HEK293T (cell line): ENCODE data around the gene ATG16L1.

Experiments used
- CTCF ChIA-PET: fragments of 350-600 bp; formaldehyde crosslinking; extraction: SDS; loops from one replicate; lab custom pipeline; 2021; ENCODE audit warnings: antibody characterized with exemption, inconsistent platforms; lab: Yijun Ruan, JAX
- POLR2A ChIA-PET: fragments of 350-600 bp; formaldehyde crosslinking; extraction: SDS; loops from one replicate; lab custom pipeline; 2020; ENCODE audit warnings: antibody characterized with exemption, inconsistent platforms; lab: Yijun Ruan, JAX
- DNase-seq: peaks from one replicate; pipeline ENCODE4 v3.0.0; 2012; ENCODE audit warnings: mixed read lengths; ENCODE audit errors: extremely low spot score
- ARNT ChIP-seq: fragments of 450-650 bp; IDR thresholded peaks from 2 replicates; pipeline ENCODE4 v1.6.1; 2017; ENCODE audit warnings: mild to moderate bottlenecking
- BHLHE40 ChIP-seq: fragments of 450-650 bp; IDR thresholded peaks from 2 replicates; pipeline ENCODE4 v1.6.1; 2016; ENCODE audit warnings: mild to moderate bottlenecking, moderate library complexity, borderline replicate concordance
- CTBP1 ChIP-seq: fragments of 450-650 bp; IDR thresholded peaks from 2 replicates; pipeline ENCODE4 v1.6.1; 2016; ENCODE audit warnings: borderline replicate concordance
- ELF4 ChIP-seq: fragments of 450-650 bp; IDR thresholded peaks from 2 replicates; pipeline ENCODE4 v1.6.1; 2017; ENCODE audit warnings: antibody characterized with exemption
- FOXA1 ChIP-seq: fragments of 450-650 bp; IDR thresholded peaks from 2 replicates; pipeline ENCODE4 v1.6.1; 2016; ENCODE audit warnings: mild to moderate bottlenecking
- FOXK2 ChIP-seq: fragments of 450-650 bp; IDR thresholded peaks from 2 replicates; pipeline ENCODE4 v1.6.1; 2016; ENCODE audit warnings: mild to moderate bottlenecking
- FOXM1 ChIP-seq: fragments of 450-650 bp; IDR thresholded peaks from 2 replicates; pipeline ENCODE4 v1.6.1; 2017; ENCODE audit warnings: mild to moderate bottlenecking, borderline replicate concordance
- HDGF ChIP-seq: fragments of 450-650 bp; IDR thresholded peaks from 2 replicates; pipeline ENCODE4 v1.6.1; 2017; ENCODE audit warnings: antibody characterized with exemption, borderline replicate concordance
- L3MBTL2 ChIP-seq: fragments of 450-650 bp; conservative IDR thresholded peaks from 2 replicates; pipeline ENCODE4 v1.6.1; 2016; ENCODE audit warnings: mild to moderate bottlenecking
- LEF1 ChIP-seq: fragments of 450-650 bp; IDR thresholded peaks from 2 replicates; pipeline ENCODE4 v1.6.1; 2017; ENCODE audit warnings: mild to moderate bottlenecking, borderline replicate concordance
- NFRKB ChIP-seq: fragments of 450-650 bp; IDR thresholded peaks from 2 replicates; pipeline ENCODE4 v1.6.1; 2016; ENCODE audit warnings: mild to moderate bottlenecking, moderate library complexity
- SP1 ChIP-seq: fragments of 450-650 bp; IDR thresholded peaks from 2 replicates; pipeline ENCODE4 v1.6.1; 2017
- SUZ12 ChIP-seq: fragments of 450-650 bp; IDR thresholded peaks from 2 replicates; pipeline ENCODE4 v1.6.1; 2016; ENCODE audit warnings: mild to moderate bottlenecking
- TARDBP ChIP-seq: fragments of 450-650 bp; IDR thresholded peaks from 2 replicates; pipeline ENCODE4 v1.6.1; 2016
- ZNF384 ChIP-seq: fragments of 450-650 bp; IDR thresholded peaks from 2 replicates; pipeline ENCODE4 v1.6.1; 2016
- TF ChIP-seq, protein P1 (sequence below): fragments of 450-650 bp; IDR thresholded peaks from 2 replicates; pipeline ENCODE4 v1.6.1; 2016

ATG16L1 gene

DNA sequence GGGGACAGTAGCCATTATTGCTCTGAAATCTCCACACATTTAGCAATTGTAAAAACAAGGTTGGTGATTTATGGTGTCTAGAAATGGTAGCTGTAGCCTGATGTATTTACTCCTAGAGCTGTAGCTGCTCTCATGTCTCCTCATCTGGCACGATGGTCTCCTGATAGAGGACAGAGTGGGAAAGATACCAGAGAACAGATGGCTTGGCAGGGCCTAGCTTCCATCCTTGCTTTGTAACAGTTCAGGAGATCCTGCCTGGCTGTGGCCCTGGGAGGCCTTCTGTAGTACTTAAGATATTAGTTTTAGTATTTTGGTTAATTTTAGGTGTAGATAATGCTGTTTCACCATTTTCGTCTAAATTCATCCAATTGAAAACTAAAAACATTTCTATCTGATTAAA is 6.7 kb downstream of the ATG16L1 start:
- POLR2A ChIA-PET, result no interaction called here
- CTCF ChIA-PET, result no interaction called here
- TF ChIP-seq ARNT (no peak), TARDBP (no peak), SP1 (no peak), ELF4 (no peak), ZNF384 (no peak), LEF1 (no peak), NFRKB (no peak), CTBP1 (no peak), L3MBTL2 (no peak), FOXK2 (no peak), FOXA1 (no peak), HDGF (no peak), BHLHE40 (no peak)
- TF ChIP-seq, protein P1, sequence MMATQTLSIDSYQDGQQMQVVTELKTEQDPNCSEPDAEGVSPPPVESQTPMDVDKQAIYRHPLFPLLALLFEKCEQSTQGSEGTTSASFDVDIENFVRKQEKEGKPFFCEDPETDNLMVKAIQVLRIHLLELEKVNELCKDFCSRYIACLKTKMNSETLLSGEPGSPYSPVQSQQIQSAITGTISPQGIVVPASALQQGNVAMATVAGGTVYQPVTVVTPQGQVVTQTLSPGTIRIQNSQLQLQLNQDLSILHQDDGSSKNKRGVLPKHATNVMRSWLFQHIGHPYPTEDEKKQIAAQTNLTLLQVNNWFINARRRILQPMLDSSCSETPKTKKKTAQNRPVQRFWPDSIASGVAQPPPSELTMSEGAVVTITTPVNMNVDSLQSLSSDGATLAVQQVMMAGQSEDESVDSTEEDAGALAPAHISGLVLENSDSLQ, result no peak
- no peak for DNase-seq

DNA sequence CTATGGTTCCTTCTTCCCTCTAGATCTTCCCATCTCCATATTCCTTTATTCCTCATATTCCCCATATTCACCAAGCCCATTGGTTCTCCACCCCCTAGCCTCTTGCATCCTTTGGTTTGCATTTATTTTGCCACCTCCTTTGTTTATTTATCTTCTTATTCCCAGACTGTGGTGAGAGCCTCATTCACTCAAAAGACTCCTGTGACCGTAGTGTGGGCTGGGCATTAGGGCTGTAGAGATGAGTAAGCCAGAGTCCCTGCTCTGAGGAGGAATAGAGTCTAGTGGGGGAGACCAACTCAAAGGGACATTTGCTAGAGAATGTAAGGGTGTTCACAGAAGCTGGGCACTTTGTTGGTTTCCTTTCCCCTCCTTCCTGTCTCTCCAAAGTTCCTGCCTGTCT is 8.3 kb downstream of the ATG16L1 start:
- CTCF ChIA-PET, result no interaction called here
- TF ChIP-seq FOXK2, result no peak
- no peak for TF ChIP-seq FOXA1
- no peak for TF ChIP-seq FOXM1
- TF ChIP-seq LEF1, result no peak
- TF ChIP-seq ARNT, result no peak
- TF ChIP-seq HDGF, result no peak
- no peak for TF ChIP-seq SUZ12
- POLR2A ChIA-PET, result no interaction called here
- DNase-seq, result no peak

DNA sequence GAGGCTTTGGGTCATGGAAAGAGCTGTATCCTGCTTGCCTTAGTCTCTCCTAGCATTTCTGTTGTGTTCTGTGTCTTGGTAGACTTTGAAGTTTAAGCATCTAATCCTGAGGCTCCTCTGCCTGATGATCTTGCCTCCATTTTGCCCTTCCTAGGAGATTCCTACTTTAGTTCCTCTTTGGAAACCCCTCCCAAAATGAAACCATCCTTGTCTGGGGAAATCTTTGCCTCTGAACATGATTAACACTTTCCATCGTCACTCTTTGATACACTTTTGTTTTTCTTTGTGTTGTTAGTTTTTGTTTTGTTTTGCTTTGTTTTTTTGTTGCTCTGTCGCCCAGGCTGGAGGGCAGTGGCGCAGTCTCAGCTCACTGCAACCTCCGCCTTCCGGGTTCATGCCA is 9.2 kb downstream of the ATG16L1 start:
- ChIA-PET POLR2A (no interaction called here), CTCF (no interaction called here)
- no peak for TF ChIP-seq ZNF384
- no peak for TF ChIP-seq ELF4
- no peak for TF ChIP-seq L3MBTL2
- no peak for TF ChIP-seq CTBP1
- TF ChIP-seq FOXM1, result no peak
- no peak for TF ChIP-seq HDGF
- no peak for TF ChIP-seq SUZ12
- no peak for TF ChIP-seq FOXA1
- TF ChIP-seq BHLHE40, result no peak
- no peak for TF ChIP-seq LEF1
- no peak for TF ChIP-seq TARDBP
- no peak for TF ChIP-seq ARNT
- TF ChIP-seq SP1, result no peak
- TF ChIP-seq FOXK2, result no peak
- no peak for DNase-seq

DNA sequence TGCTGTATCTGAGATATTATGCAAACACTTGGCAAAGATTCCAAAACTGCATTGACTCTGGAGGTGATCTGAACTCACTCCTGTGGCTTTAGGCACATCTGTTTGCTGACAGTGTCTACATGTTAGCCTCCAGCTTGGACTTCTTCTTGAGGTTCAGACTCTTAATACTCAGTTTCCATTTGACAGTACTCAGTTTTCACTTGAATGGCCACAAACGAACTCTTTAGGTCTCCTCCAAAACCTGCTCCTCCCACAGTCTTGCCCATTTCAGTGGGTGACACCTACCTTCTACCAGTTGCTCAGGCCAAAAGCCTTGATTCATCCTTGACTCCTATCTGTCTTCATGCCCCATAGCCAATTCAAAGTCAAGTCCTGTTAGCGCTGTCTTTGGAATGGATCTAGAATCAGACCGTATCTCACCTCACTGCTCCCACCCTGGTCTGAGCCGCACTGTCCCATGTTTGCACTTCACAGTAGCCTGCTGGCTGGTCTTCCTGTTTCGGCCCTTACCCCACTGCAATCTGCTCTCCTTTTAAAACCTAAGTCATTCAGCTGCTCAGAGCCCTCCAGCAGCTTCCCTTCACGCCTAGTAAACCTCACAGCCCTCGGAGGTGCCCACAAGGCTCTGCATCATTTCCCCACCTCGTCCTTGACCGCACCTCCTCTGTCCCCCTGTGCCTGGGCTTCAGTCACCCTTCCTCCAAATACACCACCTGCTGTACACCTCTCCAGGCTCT is 10.5 kb downstream of the ATG16L1 start:
- ChIA-PET POLR2A (no interaction called here), CTCF (interaction anchor here (0.8 kb wide), 1 partner anchor 11 kb away, joined by 3 read pairs; the partner anchor contains the start of gene ATG16L1)
- TF ChIP-seq SUZ12, result no peak
- no peak for TF ChIP-seq ELF4
- TF ChIP-seq TARDBP, result no peak
- no peak for TF ChIP-seq NFRKB
- TF ChIP-seq FOXK2, result no peak
- no peak for TF ChIP-seq LEF1
- no peak for TF ChIP-seq ARNT
- no peak for TF ChIP-seq CTBP1
- no peak for TF ChIP-seq L3MBTL2
- TF ChIP-seq SP1, result no peak
- TF ChIP-seq, protein P1, result no peak
- no peak for TF ChIP-seq ZNF384
- no peak for TF ChIP-seq FOXA1
- no peak for TF ChIP-seq HDGF
- TF ChIP-seq BHLHE40, result no peak
- no peak for TF ChIP-seq FOXM1
- no peak for DNase-seq

DNA sequence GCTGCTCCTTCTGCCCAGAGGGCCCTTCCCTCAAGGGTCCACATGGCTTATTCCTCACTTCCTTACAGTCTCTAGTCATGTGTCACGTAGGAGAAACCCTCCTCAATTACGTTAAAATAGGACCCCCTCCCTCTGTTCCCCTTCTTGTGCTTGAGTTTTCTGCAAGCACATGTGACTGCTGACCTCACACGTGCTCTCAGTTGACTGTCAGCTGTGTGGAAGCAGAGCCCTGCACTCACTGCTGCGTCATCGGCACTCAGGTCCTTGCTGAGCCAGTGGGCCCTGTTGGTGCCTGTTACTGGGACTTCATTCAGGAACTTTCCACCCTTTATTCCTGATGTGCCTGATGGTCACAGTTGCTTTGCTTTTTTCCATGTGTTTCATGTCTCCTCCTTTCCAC is 11.1 kb downstream of the ATG16L1 start:
- POLR2A ChIA-PET, result no interaction called here
- TF ChIP-seq ARNT (no peak), L3MBTL2 (no peak), HDGF (no peak), ZNF384 (no peak), TARDBP (no peak), FOXA1 (no peak), FOXK2 (no peak), CTBP1 (no peak), BHLHE40 (no peak), NFRKB (no peak), LEF1 (no peak), ELF4 (no peak), SP1 (no peak), SUZ12 (no peak), FOXM1 (no peak)
- TF ChIP-seq, protein P1, result no peak

More for the DNA sequence above, 11.1 kb downstream of the ATG16L1 start:
- CTCF ChIA-PET, result interaction anchor here (1.0 kb wide), 1 partner anchor 11 kb away, joined by 4 read pairs; the partner anchor contains the start of gene ATG16L1
- no peak for DNase-seq
